ENCODE results near the gene DNMBP.
"Not testable (repeated sequence)": the region's sequence is repeated elsewhere in the genome, so short reads cannot be mapped to it uniquely, and the experiment has no call there.

The DNMBP gene

GRCh38 chr10:99993701-99994689 lies 15.8 kb downstream of the DNMBP start:
- DNase-seq (ENCODE audit: low read depth in 2 of 2): peak; percentile 30 to 43

DNA sequence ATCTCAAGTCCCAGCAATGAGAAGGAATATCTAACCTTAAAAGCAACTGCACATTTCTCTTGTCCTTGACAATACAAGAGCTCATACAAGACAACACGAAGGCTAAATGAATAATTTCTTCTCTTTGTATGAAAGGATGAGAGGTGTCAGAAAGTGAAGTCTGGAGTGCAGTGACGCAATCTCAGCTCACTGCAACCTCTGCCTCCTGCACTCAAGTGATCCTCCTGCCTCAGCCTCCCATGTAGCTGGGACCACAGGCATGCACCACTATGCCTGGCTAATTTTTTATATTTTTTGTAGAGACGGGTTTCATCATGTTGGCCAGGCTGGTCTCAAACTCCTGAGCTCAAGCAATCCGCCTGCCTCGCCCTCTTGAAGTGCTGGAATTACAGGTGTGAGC lies 24.1 kb downstream of the DNMBP start:
- not testable (repeated sequence) for DNase-seq (ENCODE audit: low read depth in 2 of 2)

GRCh38 chr10:99984211-99985034 lies 25.3 kb downstream of the DNMBP start:
- DNase-seq (ENCODE audit: low read depth in 2 of 2): no peak

- DNase-seq (ENCODE audit: low read depth in 2 of 2): no peak
These were observed 26.3 kb downstream of the DNMBP start for GRCh38 chr10:99983280-99983988.

DNA sequence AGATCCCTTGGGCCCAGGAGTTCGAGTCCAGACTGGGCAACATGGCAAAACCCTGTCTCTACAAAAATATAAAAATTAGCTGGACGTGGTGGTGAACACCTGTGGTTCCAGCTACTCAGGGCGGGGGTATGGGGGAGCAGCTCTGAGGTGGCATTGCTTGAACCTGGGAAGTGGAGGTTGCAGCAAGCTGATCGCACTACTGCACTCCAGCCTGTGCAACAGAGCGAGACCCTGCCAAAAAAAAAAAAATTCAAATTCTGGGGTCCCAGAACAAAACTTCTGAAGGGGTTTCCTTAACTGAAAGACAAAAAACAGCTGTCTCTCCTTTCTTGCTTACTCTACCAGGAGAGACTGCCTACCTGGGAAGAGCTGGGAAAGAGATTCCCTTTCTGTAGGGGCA lies 27.0 kb downstream of the DNMBP start:
- DNase-seq (ENCODE audit: low read depth in 2 of 2): no peak

DNA sequence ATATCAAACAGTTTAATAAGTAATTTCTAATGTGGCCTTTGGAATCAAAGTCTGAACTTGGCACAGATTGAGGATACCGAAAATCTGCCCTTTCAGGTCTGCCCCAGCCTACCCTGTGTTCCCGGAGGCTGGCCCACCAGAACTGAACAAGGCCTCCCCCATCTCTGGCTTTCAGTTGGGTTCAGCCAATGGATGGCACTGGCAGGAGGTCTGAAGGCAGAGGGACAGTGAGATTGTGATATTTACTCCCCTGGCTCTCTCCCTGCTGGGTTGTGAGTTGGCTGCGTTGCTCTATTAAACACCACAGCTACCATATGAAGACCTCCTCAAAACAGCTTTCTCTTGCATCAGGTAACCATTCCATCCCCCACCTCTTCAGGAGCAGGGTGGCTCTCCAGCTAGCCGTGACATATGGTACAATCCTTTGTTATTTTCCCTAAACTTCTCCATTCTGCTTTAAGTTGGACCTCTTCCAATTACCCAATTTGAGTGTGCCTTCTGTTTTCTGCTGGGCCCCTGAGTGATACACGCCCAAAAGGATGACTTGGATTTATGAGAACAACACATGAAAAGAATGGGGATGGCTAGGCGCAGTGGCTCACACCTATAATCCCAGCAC lies 28.1 kb downstream of the DNMBP start:
- no peak for DNase-seq (ENCODE audit: low read depth in 2 of 2)

DNA sequence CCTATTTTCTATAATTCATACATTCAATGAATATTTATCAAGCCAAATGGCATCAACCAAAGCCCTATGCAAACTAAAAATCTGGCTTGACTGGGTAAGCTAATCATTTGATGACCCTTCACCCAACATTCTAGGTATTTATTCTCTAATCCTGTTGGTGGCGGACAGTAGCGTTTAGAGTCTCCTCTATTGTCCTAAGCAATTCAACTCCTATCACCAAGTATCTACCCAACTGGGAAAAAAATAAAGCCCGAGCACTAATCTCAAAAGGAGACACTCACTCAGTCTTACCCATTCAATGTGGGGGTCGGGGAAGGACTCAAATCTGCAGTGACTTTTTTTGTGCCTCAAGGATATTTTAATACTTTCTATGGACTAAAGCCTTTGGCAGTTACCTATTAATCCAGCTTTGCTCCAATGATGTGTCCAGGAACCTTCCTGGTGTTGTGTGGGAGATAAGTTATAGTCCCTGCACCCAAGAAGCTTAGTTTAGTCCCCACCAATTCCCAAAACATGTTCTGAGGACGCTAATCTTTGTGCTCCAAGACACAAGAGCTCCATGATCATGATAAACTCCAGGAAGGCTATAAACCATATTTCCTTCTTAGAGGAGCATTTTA lies 30.6 kb downstream of the DNMBP start:
- no peak for DNase-seq (ENCODE audit: low read depth in 2 of 2)

GRCh38 chr10:99977916-99978315 lies 31.8 kb downstream of the DNMBP start:
- DNase-seq (ENCODE audit: low read depth in 2 of 2): no peak

DNA sequence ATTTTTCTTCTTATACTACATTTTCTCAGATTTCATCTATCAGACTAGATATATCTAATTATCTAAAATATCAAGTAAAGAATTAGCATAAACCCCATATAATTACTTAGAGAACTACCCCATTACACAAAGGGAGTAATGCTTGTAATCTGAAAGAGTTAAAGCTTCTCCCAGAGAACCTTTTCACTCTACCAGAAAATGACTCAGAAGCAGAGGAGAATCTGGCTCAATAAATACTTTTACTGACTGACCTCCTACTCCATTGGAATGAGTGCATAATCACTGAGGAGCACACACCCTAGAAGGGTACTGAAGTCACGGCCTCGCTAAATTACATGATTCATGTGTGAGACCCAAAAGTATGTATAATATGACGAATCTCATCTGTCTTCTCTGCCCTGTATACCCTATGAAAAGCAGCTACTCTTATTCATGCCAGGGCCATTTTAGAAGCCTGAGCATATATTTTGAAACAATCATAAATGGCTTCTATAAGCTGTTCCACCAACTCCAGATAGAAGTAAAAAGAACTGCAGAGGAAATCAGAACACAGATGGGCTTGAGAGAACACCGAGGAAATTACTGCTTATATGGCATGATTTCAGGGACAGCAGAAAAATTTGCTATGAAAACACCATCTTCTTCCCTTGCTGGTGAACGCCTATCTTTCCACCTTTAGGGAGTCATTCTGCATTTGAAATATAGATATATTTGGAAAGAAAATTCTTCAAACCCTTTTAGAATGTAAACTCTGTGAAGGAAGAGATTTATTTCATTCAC lies 32.7 kb downstream of the DNMBP start:
- DNase-seq (ENCODE audit: low read depth in 2 of 2): no peak

GRCh38 chr10:99975942-99976809 lies 33.6 kb downstream of the DNMBP start:
- DNase-seq (ENCODE audit: low read depth in 2 of 2): no peak

GRCh38 chr10:99975106-99975829 lies 34.5 kb downstream of the DNMBP start:
- DNase-seq (ENCODE audit: low read depth in 2 of 2): no peak

DNA sequence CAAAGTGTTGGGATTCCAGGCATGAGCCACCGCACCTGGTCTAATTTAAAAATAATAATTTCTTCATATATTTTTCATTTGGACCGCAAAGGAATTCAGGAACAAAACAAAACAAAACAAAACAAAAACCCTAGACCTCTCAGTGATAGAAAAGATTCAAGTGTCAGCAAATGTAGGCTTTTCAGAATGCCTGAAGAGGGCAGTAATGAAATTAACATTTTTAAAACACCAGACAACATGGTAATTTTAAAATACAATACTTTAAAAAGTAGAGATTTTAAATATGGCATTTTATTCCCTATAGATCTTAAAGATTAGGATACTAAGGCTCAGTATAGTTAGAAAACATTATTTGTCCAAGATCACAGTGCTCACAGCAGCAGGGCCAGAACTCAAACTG lies 36.6 kb downstream of the DNMBP start:
- DNase-seq (ENCODE audit: low read depth in 2 of 2): no peak

DNA sequence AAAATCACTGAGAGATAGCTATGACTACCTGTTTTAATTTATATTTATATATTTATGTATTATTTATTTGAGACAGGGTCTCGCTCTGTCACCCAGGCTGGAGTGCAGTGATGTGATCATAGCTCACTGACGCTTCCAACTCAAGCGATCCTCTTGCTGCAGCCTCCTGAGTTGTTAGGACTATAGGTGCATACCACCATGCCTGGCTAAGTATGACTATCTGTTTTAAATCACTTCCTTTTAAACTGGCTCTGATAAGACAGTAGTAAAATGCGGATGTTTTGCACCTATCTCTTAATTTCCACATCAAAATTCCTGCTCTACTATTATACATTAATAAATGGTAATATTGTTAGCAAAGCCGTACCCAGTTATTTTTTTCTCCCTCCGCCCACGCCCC lies 41.8 kb downstream of the DNMBP start:
- no peak for DNase-seq (ENCODE audit: low read depth in 2 of 2)

- DNase-seq (ENCODE audit: low read depth in 2 of 2): no peak
These were observed 43.4 kb downstream of the DNMBP start for GRCh38 chr10:99966306-99966705.

DNA sequence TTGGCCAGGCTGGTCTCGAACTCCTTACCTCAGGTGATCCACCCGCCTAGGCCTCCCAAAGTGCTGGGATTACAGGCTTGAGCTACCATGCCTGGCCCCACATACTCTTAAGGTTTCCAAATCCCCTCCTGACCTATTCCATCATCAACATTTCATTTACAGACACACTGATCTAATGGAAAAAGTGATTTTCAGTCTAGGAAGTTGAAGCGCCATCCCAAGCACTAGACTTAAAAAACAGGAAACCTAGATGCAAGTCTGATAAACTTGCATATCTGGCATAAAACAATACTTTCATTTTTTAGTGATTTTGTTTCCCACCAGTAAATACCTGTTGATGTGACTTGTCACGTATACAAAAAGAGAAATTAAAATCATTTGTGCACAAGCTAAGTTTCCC lies 44.0 kb downstream of the DNMBP start:
- no peak for DNase-seq (ENCODE audit: low read depth in 2 of 2)

GRCh38 chr10:99964791-99965190 lies 45.0 kb downstream of the DNMBP start:
- DNase-seq (ENCODE audit: low read depth in 2 of 2): no peak

DNA sequence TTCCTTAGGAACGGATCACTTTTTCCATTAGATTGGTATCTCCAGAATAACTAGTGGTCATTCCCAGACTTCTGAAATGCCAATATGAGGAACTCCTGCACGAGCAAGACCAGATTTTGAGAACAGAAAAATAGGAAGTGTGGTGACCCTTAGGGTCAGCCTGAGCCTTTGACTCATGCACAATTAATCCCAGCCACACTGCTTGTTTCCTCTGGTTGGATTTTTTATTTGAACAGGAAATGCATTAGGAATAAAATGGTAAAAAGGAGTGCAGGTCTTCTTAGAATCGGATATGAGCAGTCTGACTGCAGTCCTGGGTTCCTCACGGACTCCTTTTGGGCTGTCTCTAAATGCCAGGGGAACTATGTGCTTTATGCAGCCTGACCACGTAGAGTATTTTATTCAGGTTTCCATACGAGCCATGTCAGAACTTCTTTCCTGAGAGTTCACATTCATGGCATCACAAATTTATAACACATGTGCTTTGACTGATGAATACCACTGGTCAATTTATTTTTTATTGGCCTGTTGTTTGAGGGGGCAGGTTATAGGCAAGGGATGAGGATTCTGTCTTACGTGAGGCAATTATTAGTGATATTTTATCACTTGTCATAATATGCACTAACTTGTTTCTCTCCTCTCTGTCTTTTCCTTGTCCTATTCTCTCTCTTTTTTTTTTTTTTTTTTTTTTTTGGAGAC lies 46.1 kb downstream of the DNMBP start:
- DNase-seq (ENCODE audit: low read depth in 2 of 2): not testable (repeated sequence)

DNA sequence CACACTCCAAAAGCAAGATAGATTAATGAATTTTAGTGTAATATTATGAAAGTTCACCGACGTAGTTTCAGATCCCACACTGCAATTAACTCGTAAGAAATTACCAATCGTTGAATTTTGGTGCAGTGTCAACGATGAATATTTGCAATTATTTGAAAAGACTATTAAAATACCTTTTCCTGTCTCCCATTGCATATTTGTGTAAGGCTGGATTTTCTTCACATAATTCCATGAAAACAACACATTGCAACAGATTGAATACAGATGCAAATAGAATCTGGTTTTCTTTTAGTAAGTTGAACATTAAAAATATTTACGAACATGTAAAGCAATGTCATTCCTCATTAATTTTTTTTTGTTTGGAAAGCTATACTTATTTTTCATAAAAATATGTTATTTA lies 50.9 kb downstream of the DNMBP start:
- no peak for DNase-seq (ENCODE audit: low read depth in 2 of 2)

All from stimulated activated CD8-positive, alpha-beta memory T cell treated with anti-CD3 and anti-CD28 coated beads, Interleukin-2, amount 100 ng/mL, for 48 hours (primary cell).